H1 (cell line): Measurements from ENCODE around the gene RRAD. TPM values are rescaled to one million over a fixed set of nuclear protein-coding genes. Genes with fewer than 3 reads are reported as not detected.

ENCODE experiments used
- CTCF ChIA-PET: fragments of 300-600 bp; sonication (Branson Sonifier 250); formaldehyde crosslinking; loops from one replicate; lab custom pipeline; 2021; ENCODE audit not compliant: partially characterized antibody; lab: Charles Lee
- POLR2A ChIA-PET: fragments of 300-600 bp; sonication (Branson Sonifier 250); formaldehyde crosslinking; loops from one replicate; lab custom pipeline; 2021; ENCODE audit warnings: inconsistent platforms; ENCODE audit not compliant: partially characterized antibody; lab: Charles Lee
- DNase-seq, 2 experiments: peaks; one replicate each; pipeline versions ENCODE4 v3.0.0 to v3.0.0-alpha.2; 2010 to 2022; ENCODE audit warnings: low spot score in 2 of 2, low read depth in 1 of 2, mixed read lengths in 1 of 2
- FAIRE-seq: peaks from 2 replicates; lab custom pipeline; 2011; peaks lifted over from hg19 to GRCh38; lab: Jason Lieb, UNC
- H2AFZ ChIP-seq: 2 replicates; pipeline ENCODE4 v1.8.1; 2012; ENCODE audit warnings: low read length, inconsistent platforms
- H2AK5ac ChIP-seq: 2 replicates; pipeline ENCODE4 v1.6.1; 2013; ENCODE audit warnings: low read depth, low read length
- H2BK120ac ChIP-seq: replicated peaks from 2 replicates; pipeline ENCODE3; 2013; ENCODE audit warnings: low read depth, low read length, inconsistent platforms
- H2BK12ac ChIP-seq: 2 replicates; pipeline ENCODE4 v1.6.1; 2013; ENCODE audit warnings: low read depth, low read length
- H2BK15ac ChIP-seq: 2 replicates; pipeline ENCODE4 v1.6.1; 2013; ENCODE audit warnings: low read length
- H2BK20ac ChIP-seq: 2 replicates; pipeline ENCODE4 v1.6.1; 2013; ENCODE audit warnings: low read length
- H2BK5ac ChIP-seq: 2 replicates; pipeline ENCODE4 v1.6.1; 2013; ENCODE audit warnings: low read depth, low read length
- H3K14ac ChIP-seq: 2 replicates; pipeline ENCODE4 v1.6.1; 2013; ENCODE audit warnings: inconsistent platforms; ENCODE audit not compliant: insufficient read length
- H3K18ac ChIP-seq: 2 replicates; pipeline ENCODE4 v1.6.1; 2013; ENCODE audit warnings: low read length; ENCODE audit errors: extremely low read depth
- H3K23ac ChIP-seq: 2 replicates; pipeline ENCODE4 v1.6.1; 2013; ENCODE audit warnings: inconsistent platforms; ENCODE audit not compliant: insufficient read length
- H3K23me2 ChIP-seq: 2 replicates; pipeline ENCODE4 v1.6.1; 2013; ENCODE audit warnings: low read depth, low read length
- H3K27ac ChIP-seq: 2 replicates; pipeline ENCODE4 v1.6.1; 2011; ENCODE audit warnings: low read depth, low read length, inconsistent platforms
- H3K27me3 ChIP-seq, 4 experiments: replicated peaks in 1 of 4; 1 replicate in 1 of 4; 2 replicates in 3 of 4; pipeline versions ENCODE4 v1.6.1 to v1.8.1; 2011 to 2013; ENCODE audit warnings: low read length in 3 of 4, mild to moderate bottlenecking in 3 of 4, inconsistent platforms in 2 of 4, mixed read lengths in 2 of 4, moderate library complexity in 1 of 4; ENCODE audit not compliant: control insufficient read depth in 3 of 4, insufficient read depth in 3 of 4; ENCODE audit errors: extremely low read depth in 1 of 4
- H3K36me3 ChIP-seq, 4 experiments: 2 replicates each; pipeline versions ENCODE4 v1.6.1 to v1.8.1; 2011 to 2013; ENCODE audit warnings: mild to moderate bottlenecking in 4 of 4, low read length in 3 of 4, moderate library complexity in 2 of 4, control low read depth in 1 of 4, inconsistent platforms in 1 of 4; ENCODE audit not compliant: insufficient read depth in 4 of 4, control insufficient read depth in 2 of 4
- H3K4ac ChIP-seq: replicated peaks from 2 replicates; pipeline ENCODE3; 2013; ENCODE audit warnings: low read length, low read depth, mixed read lengths, inconsistent platforms; ENCODE audit not compliant: insufficient read length
- H3K4me1 ChIP-seq, 4 experiments: replicated peaks in 1 of 4; 1 replicate in 1 of 4; 2 replicates in 3 of 4; pipeline versions ENCODE4 v1.6.1 to v1.8.1; 2011 to 2013; ENCODE audit warnings: low read length in 3 of 4, inconsistent platforms in 2 of 4, mixed read lengths in 1 of 4; ENCODE audit not compliant: insufficient read depth in 4 of 4, control insufficient read depth in 3 of 4
- H3K4me2 ChIP-seq, 2 experiments: 2 replicates each; pipeline versions ENCODE4 v1.6.1 to v1.8.1; 2011 to 2013; ENCODE audit warnings: low read depth in 2 of 2, low read length in 2 of 2, control low read depth in 1 of 2, inconsistent platforms in 1 of 2, mild to moderate bottlenecking in 1 of 2; ENCODE audit not compliant: insufficient read depth in 1 of 2
- H3K4me3 ChIP-seq, 4 experiments: fragments of 200-600, 300-600 bp in 1 of 4; sonication (generic), shearing (Covaris generic), sonication (Bioruptor Twin) in 1 of 4; 2 replicates each; pipeline versions ENCODE4 v1.5.1 to v1.8.1; 2011 to 2016; ENCODE audit warnings: low read length in 4 of 4, low read depth in 3 of 4, control low read depth in 2 of 4, inconsistent platforms in 2 of 4, mild to moderate bottlenecking in 2 of 4, mixed read lengths in 1 of 4, moderate library complexity in 1 of 4; ENCODE audit not compliant: insufficient read depth in 2 of 4; ENCODE audit errors: extremely low read depth in 1 of 4
- H3K56ac ChIP-seq: replicated peaks from 2 replicates; pipeline ENCODE3; 2013; ENCODE audit warnings: low read depth, mild to moderate bottlenecking, mixed read lengths, low read length, inconsistent platforms; ENCODE audit not compliant: insufficient read length
- H3K79me1 ChIP-seq: 2 replicates; pipeline ENCODE4 v1.6.1; 2013; ENCODE audit warnings: low read depth, low read length, control low read depth
- H3K79me2 ChIP-seq, 2 experiments: 2 replicates each; pipeline versions ENCODE4 v1.6.1 to v1.8.1; 2012 to 2013; ENCODE audit warnings: low read length in 2 of 2, mild to moderate bottlenecking in 2 of 2, inconsistent platforms in 1 of 2; ENCODE audit not compliant: insufficient read depth in 2 of 2, control insufficient read depth in 1 of 2
- H3K9ac ChIP-seq, 4 experiments: replicated peaks in 1 of 4; 1 replicate in 1 of 4; 2 replicates in 3 of 4; pipeline versions ENCODE4 v1.6.1 to v1.8.1; 2011 to 2013; ENCODE audit warnings: low read depth in 3 of 4, low read length in 3 of 4, control low read depth in 2 of 4, mild to moderate bottlenecking in 2 of 4, moderate library complexity in 2 of 4, inconsistent platforms in 1 of 4; ENCODE audit errors: extremely low read depth in 1 of 4
- H3K9me3 ChIP-seq, 2 experiments: 2 replicates each; pipeline versions ENCODE4 v1.6.1 to v1.8.1; 2012 to 2013; ENCODE audit warnings: mild to moderate bottlenecking in 2 of 2, moderate library complexity in 2 of 2, control low read depth in 1 of 2, inconsistent platforms in 1 of 2, low read depth in 1 of 2, low read length in 1 of 2, mixed read lengths in 1 of 2; ENCODE audit not compliant: insufficient read depth in 2 of 2
- H4K20me1 ChIP-seq, 2 experiments: replicated peaks in 1 of 2; 2 replicates each; pipeline versions ENCODE3 to v1.8.1; 2011 to 2013; ENCODE audit warnings: inconsistent platforms in 2 of 2, low read length in 2 of 2, mild to moderate bottlenecking in 1 of 2; ENCODE audit not compliant: insufficient read depth in 2 of 2, control insufficient read depth in 1 of 2
- H4K5ac ChIP-seq: 2 replicates; pipeline ENCODE4 v1.6.1; 2013; ENCODE audit warnings: low read length, low read depth, mixed read lengths, inconsistent platforms; ENCODE audit not compliant: insufficient read length
- H4K8ac ChIP-seq: 2 replicates; pipeline ENCODE4 v1.8.0; 2013; ENCODE audit warnings: mild to moderate bottlenecking, moderate library complexity, low read length, inconsistent platforms; ENCODE audit not compliant: insufficient read depth; ENCODE audit errors: extremely low read depth
- H4K91ac ChIP-seq: replicated peaks from 2 replicates; pipeline ENCODE3; 2013; ENCODE audit warnings: low read length, mixed read lengths, inconsistent platforms; ENCODE audit not compliant: insufficient read length
- CTCF ChIP-seq, 3 experiments: IDR thresholded peaks; 1 replicate in 2 of 3; 2 replicates in 1 of 3; pipeline versions ENCODE4 v1.5.1 to v1.6.1; 2011; ENCODE audit warnings: low read length in 3 of 3, mild to moderate bottlenecking in 3 of 3, inconsistent platforms in 2 of 3, low read depth in 1 of 3, moderate library complexity in 1 of 3; ENCODE audit not compliant: insufficient read depth in 1 of 3; ENCODE audit errors: control extremely low read depth in 1 of 3
- EP300 ChIP-seq, 2 experiments: IDR thresholded peaks; 1 replicate in 1 of 2; 2 replicates in 1 of 2; pipeline ENCODE4 v1.6.1; 2011 to 2012; ENCODE audit warnings: low read depth in 2 of 2, low read length in 2 of 2, mild to moderate bottlenecking in 2 of 2, borderline replicate concordance in 1 of 2, inconsistent platforms in 1 of 2, moderate library complexity in 1 of 2
- KDM4A ChIP-seq: IDR thresholded peaks from one replicate; pipeline ENCODE4 v1.7.1; 2012; ENCODE audit warnings: low read depth, mild to moderate bottlenecking, moderate library complexity, low read length, inconsistent platforms; ENCODE audit not compliant: severe bottlenecking
- RAD21 ChIP-seq, 2 experiments: IDR thresholded peaks in 1 of 2; conservative IDR thresholded peaks in 1 of 2; 2 replicates each; pipeline ENCODE4 v1.6.1; 2011; ENCODE audit warnings: low read depth in 2 of 2, low read length in 2 of 2, improper control_type of control experiment in 1 of 2, inconsistent platforms in 1 of 2, mild to moderate bottlenecking in 1 of 2, moderate library complexity in 1 of 2
- SIN3A ChIP-seq, 2 experiments: IDR thresholded peaks in 1 of 2; conservative IDR thresholded peaks in 1 of 2; 2 replicates each; pipeline ENCODE4 v1.6.1; 2011 to 2012; ENCODE audit warnings: low read length in 2 of 2, improper control_type of control experiment in 1 of 2, low read depth in 1 of 2, mild to moderate bottlenecking in 1 of 2
- TBP ChIP-seq: IDR thresholded peaks from 2 replicates; pipeline ENCODE4 v1.6.1; 2011; ENCODE audit warnings: low read depth, low read length, improper control_type of control experiment
- WGBS, 2 experiments: shearing (Covaris generic) in 1 of 2; methylation state at CpG; one replicate each; pipeline versions ENCODE4 v1.1.6 to v1.1.7; 2013 to 2015; ENCODE audit warnings: low lambda C conversion rate in 2 of 2, mixed read lengths in 2 of 2, inconsistent platforms in 1 of 2, low coverage in 1 of 2, missing lambda C conversion rate in 1 of 2; ENCODE audit not compliant: insufficient replicate concordance in 2 of 2, insufficient coverage in 1 of 2, insufficient read length in 1 of 2; ENCODE audit errors: extremely low coverage in 1 of 2, missing lambda C conversion rate in 1 of 2; 5-methylcytosine and 5-hydroxymethylcytosine counted together
- polyA plus RNA-seq, 7 experiments: library from polyadenylated mRNA; depleted of rRNA in 3 of 7; stranded (reverse) in 5 of 7; unstranded in 2 of 7; fragments of >200 nt in 5 of 7; fragments of 200-250 nt in 2 of 7; gene quantifications; 1 replicate in 5 of 7; 2 replicates in 1 of 7; 4 replicates in 1 of 7; pipeline versions ENCODE4 v1.2.1 to v1.2.3, GENCODE V29; 2011 to 2013; ENCODE audit warnings: missing spikeins in 2 of 7, mixed read lengths in 2 of 7
- total RNA-seq: library from RNA; stranded (reverse); fragmentation: NEBNext Ultra II Directional; extraction: Animal tissue kit (Norgen Biotek cat#: 25700); gene quantifications from 2 replicates; pipeline ENCODE4 v1.2.1, GENCODE V29; 2021

RRAD gene
- total and polyA plus RNA-seq, 2 of the 8 experiments (the other 6 are each of a cell fraction or from before 2014, with no cell fraction given): 0.17 TPM; not detected in 1

GRCh38 chr16:66924527-66925321 is 611 bp downstream of the RRAD start:
- ChIA-PET POLR2A (interaction anchor here (1.4 kb wide), 1 partner anchor 13 kb away, joined by 5 read pairs; no protein-coding TSS in a partner anchor), CTCF (interaction anchor here (0.7 to 27.5 kb wide), 6 partner anchors 21 to 274 kb away, joined by 3 to 1009 read pairs (median 4); partner anchors contain the start of genes CDH16 and PDP2)
- no peak overlapping the region for H3K18ac ChIP-seq
- H2AFZ ChIP-seq: no peak overlapping the region
- no peak overlapping the region for H3K14ac ChIP-seq
- H3K36me3 ChIP-seq: no peaks in the 10 kb centered on the region
- H3K4me2 ChIP-seq: peak overlapping the region; percentile 40 to 89
- H2BK12ac ChIP-seq: no peak overlapping the region
- FAIRE-seq (no peak), DNase-seq (peak in 1 of 2 experiments; percentile 88)
- peak overlapping the region; percentile 22; the same call in 1 of the 2 replicates for H4K8ac ChIP-seq
- H3K4me3 ChIP-seq: peak overlapping the region; percentile 28 to 67 (median 40)
- H2BK20ac ChIP-seq: no peak overlapping the region
- no peak overlapping the region for H2AK5ac ChIP-seq
- H4K91ac ChIP-seq: no peak overlapping the region
- H3K27ac ChIP-seq: no peak overlapping the region
- H3K79me2 ChIP-seq: no peaks in the 10 kb centered on the region
- H3K56ac ChIP-seq: no peak overlapping the region
- H3K27me3 ChIP-seq: peaks cover 14 to 45% (median 37%) of the 10 kb centered on the region in 4 experiments; a peak in 6 of 7 replicates
- H2BK5ac ChIP-seq: no peak overlapping the region
- no peaks in the 10 kb centered on the region for H4K20me1 ChIP-seq
- H3K4ac ChIP-seq: no peak overlapping the region
- no peak overlapping the region for H2BK120ac ChIP-seq
- H3K23me2 ChIP-seq: peaks cover 4% of the 10 kb centered on the region; the same call in 1 of the 2 replicates
- 11% methylated on average over 53 of the region's 72 CpGs; no CpG with 5 or more reads in 1 of the 2 experiments for WGBS, 2 experiments
- H3K9ac ChIP-seq: no peak overlapping the region
- no peaks in the 10 kb centered on the region for H3K9me3 ChIP-seq
- H3K23ac ChIP-seq: no peak overlapping the region
- peaks cover 0 to 8% (median under 1%) of the 10 kb centered on the region in 4 experiments; a peak in 4 of 7 replicates for H3K4me1 ChIP-seq
- no peak overlapping the region for H4K5ac ChIP-seq
- no peak overlapping the region; the same call in 1 of the 2 replicates for H2BK15ac ChIP-seq
- H3K79me1 ChIP-seq: peaks cover 2% of the 10 kb centered on the region; the same call in 1 of the 2 replicates
- 0 out of 4 replicates have a peak, but pooled peaks of 1 of the 2 experiments have one; percentile 63 for TF ChIP-seq SIN3A (conservative IDR thresholded peaks at IDR 0.05 in 1 of 2, IDR thresholded peaks at IDR 0.05 in 1 of 2; ENCODE audit: low read depth in 1 of 2, low read length in 2 of 2)
- peak; percentile 24; the same call in 1 of the 2 replicates for TF ChIP-seq TBP
- peak in 1 of 2 experiments; percentile 21; a peak in 1 of 3 replicates for TF ChIP-seq EP300 (IDR thresholded peaks at IDR 0.05; ENCODE audit: borderline replicate concordance in 1 of 2, low read depth in 2 of 2, low read length in 2 of 2)
- peak; percentile 66 to 83 (median 82) for TF ChIP-seq CTCF (IDR thresholded peaks at IDR 0.05; ENCODE audit: control extremely low read depth in 1 of 3, insufficient read depth in 1 of 3, low read depth in 1 of 3, low read length in 3 of 3)
- peak; percentile 69 for TF ChIP-seq KDM4A
- TF ChIP-seq RAD21 (IDR thresholded peaks at IDR 0.05 in 1 of 2, conservative IDR thresholded peaks at IDR 0.05 in 1 of 2; ENCODE audit: low read depth in 2 of 2, low read length in 2 of 2): peak in 1 of 2 experiments; percentile 61; a peak in 3 of 4 replicates
